ENCODE results near the gene JAG2. TPM values are rescaled to one million over a fixed set of nuclear protein-coding genes. Genes with fewer than 3 reads are reported as not detected.

Gene JAG2
- total RNA-seq, 3 donors from 2014 or later (not counting 1 experiment from before 2014, with no cell fraction given), result 3.5 to 6.6 (median 6.1) TPM

GRCh38 chr14:105131241-105131640, 37.3 kb downstream of the JAG2 start:
- intact Hi-C loops (cut with micrococcal nuclease), result no loop called here
- H3K4me3 Mint-ChIP-seq, result no peak overlapping the region
- peaks cover 9% of the 10 kb centered on the region for H3K9me3 ChIP-seq (ENCODE audit: control insufficient read depth, insufficient read depth, low read length)
- no peaks in the 10 kb centered on the region for H3K9me3 Mint-ChIP-seq
- H3K27ac Mint-ChIP-seq, result no peak overlapping the region
- H3K36me3 ChIP-seq (ENCODE audit: control insufficient read depth, insufficient read depth, low read length), result no peaks in the 10 kb centered on the region
- H3K27me3 Mint-ChIP-seq (ENCODE audit: low read depth in 2 of 2), result peaks cover 13 to 19% of the 10 kb centered on the region in 2 donors
- no peak for DNase-seq
- 75% methylated on average over 2 of the region's 2 CpGs for WGBS (ENCODE audit: insufficient coverage)
- H3K27ac ChIP-seq (ENCODE audit: low read length), result no peak overlapping the region
- no peaks in the 10 kb centered on the region for H3K4me1 Mint-ChIP-seq
- no peaks in the 10 kb centered on the region for H3K36me3 Mint-ChIP-seq
- H3K4me1 ChIP-seq (ENCODE audit: control insufficient read depth, insufficient read depth, low read length), result no peaks in the 10 kb centered on the region
- no peak overlapping the region for H3K4me3 ChIP-seq (ENCODE audit: low read length)
- no peak for ATAC-seq
- no peak for TF ChIP-seq CTCF (IDR thresholded peaks at IDR 0.05)
- peaks cover 2% of the 10 kb centered on the region for H3K27me3 ChIP-seq (ENCODE audit: control insufficient read depth, insufficient read depth, low read length)

GRCh38 chr14:105128059-105128458, 40.5 kb downstream of the JAG2 start:
- H3K27ac ChIP-seq (ENCODE audit: low read length), result no peak overlapping the region
- Mint-ChIP-seq H3K36me3 (no peaks in the 10 kb centered on the region), H3K4me1 (peaks cover 0 to 4% of the 10 kb centered on the region in 2 donors), H3K4me3 (no peak overlapping the region), H3K27ac (no peak overlapping the region), H3K27me3 (ENCODE audit: low read depth in 2 of 2) (peaks cover 15 to 25% of the 10 kb centered on the region in 2 donors), H3K9me3 (no peaks in the 10 kb centered on the region)
- TF ChIP-seq CTCF (IDR thresholded peaks at IDR 0.05), result no peak
- no peaks in the 10 kb centered on the region for H3K36me3 ChIP-seq (ENCODE audit: control insufficient read depth, insufficient read depth, low read length)
- WGBS (ENCODE audit: insufficient coverage), result 65% methylated on average over 5 of the region's 5 CpGs
- peaks cover 9% of the 10 kb centered on the region for H3K9me3 ChIP-seq (ENCODE audit: control insufficient read depth, insufficient read depth, low read length)
- ATAC-seq, result no peak
- no peaks in the 10 kb centered on the region for H3K4me1 ChIP-seq (ENCODE audit: control insufficient read depth, insufficient read depth, low read length)
- H3K27me3 ChIP-seq (ENCODE audit: control insufficient read depth, insufficient read depth, low read length), result no peaks in the 10 kb centered on the region
- no peak for DNase-seq
- intact Hi-C loops (cut with micrococcal nuclease), result no loop called here
- no peak overlapping the region for H3K4me3 ChIP-seq (ENCODE audit: low read length)

- Histone ChIP-seq H3K27me3 (ENCODE audit: control insufficient read depth, insufficient read depth, low read length) (no peaks in the 10 kb centered on the region), H3K9me3 (ENCODE audit: control insufficient read depth, insufficient read depth, low read length) (peaks cover 10% of the 10 kb centered on the region), H3K4me3 (ENCODE audit: low read length) (no peak overlapping the region), H3K4me1 (ENCODE audit: control insufficient read depth, insufficient read depth, low read length) (no peaks in the 10 kb centered on the region), H3K36me3 (ENCODE audit: control insufficient read depth, insufficient read depth, low read length) (no peaks in the 10 kb centered on the region), H3K27ac (ENCODE audit: low read length) (no peak overlapping the region)
- H3K36me3 Mint-ChIP-seq, result no peaks in the 10 kb centered on the region
- no peak overlapping the region for H3K4me3 Mint-ChIP-seq
- no peak overlapping the region for H3K27ac Mint-ChIP-seq
- intact Hi-C loops (cut with micrococcal nuclease), result no loop called here
- ATAC-seq, result no peak
- peaks cover 19 to 32% of the 10 kb centered on the region in 2 donors for H3K27me3 Mint-ChIP-seq (ENCODE audit: low read depth in 2 of 2)
- no peak for TF ChIP-seq CTCF (IDR thresholded peaks at IDR 0.05)
- no peak for DNase-seq
- WGBS (ENCODE audit: insufficient coverage), result 82% methylated on average over 9 of the region's 9 CpGs
- no peaks in the 10 kb centered on the region for H3K9me3 Mint-ChIP-seq
- H3K4me1 Mint-ChIP-seq, result peaks cover 0 to 4% of the 10 kb centered on the region in 2 donors
Observed at GRCh38 chr14:105126981-105127329, 41.6 kb downstream of the JAG2 start.

Measured in natural killer cell (primary cell).